K562 (cell line): ENCODE results near the gene FBXO48. TPM values are rescaled to one million over a fixed set of nuclear protein-coding genes. Genes with fewer than 3 reads are reported as not detected.

ENCODE experiments used
- ATF2 ChIP-seq: sonication (generic); formaldehyde crosslinking; IDR thresholded peaks from 2 replicates; pipeline ENCODE4 v1.8.1; 2022; ENCODE audit warnings: missing genetic modification reagents
- CEBPB ChIP-seq: fragments of 450-650 bp; IDR thresholded peaks from 2 replicates; pipeline ENCODE4 v1.6.1; 2016; ENCODE audit warnings: missing genetic modification characterization, missing compliant biosample characterization
- CEBPG ChIP-seq, 3 experiments: fragments of 200-800 bp in 1 of 3; sonication (Bioruptor generic) in 1 of 3; sonication (generic) in 1 of 3; formaldehyde crosslinking in 1 of 3; IDR thresholded peaks in 2 of 3; conservative IDR thresholded peaks in 1 of 3; 2 replicates each; pipeline versions ENCODE4 v1.6.1 to v1.8.0; 2016 to 2022; ENCODE audit warnings: missing compliant biosample characterization in 2 of 3, missing genetic modification characterization in 2 of 3, mild to moderate bottlenecking in 1 of 3, missing genetic modification reagents in 1 of 3
- CXXC5 ChIP-seq: fragments of 250-450 bp; sonication (Bioruptor Pico); IDR thresholded peaks from 2 replicates; pipeline ENCODE4 v1.8.0; 2022; ENCODE audit warnings: inconsistent platforms, mild to moderate bottlenecking, moderate library complexity
- HBP1 ChIP-seq: fragments of 450-650 bp; formaldehyde crosslinking; IDR thresholded peaks from 2 replicates; pipeline ENCODE4 v1.4.0; 2022; ENCODE audit warnings: missing genetic modification characterization
- HDGF ChIP-seq: fragments of 450-650 bp; IDR thresholded peaks from 2 replicates; pipeline ENCODE4 v1.6.1; 2016
- HINFP ChIP-seq: fragments of 450-650 bp; conservative IDR thresholded peaks from 2 replicates; pipeline ENCODE4 v1.6.1; 2016; ENCODE audit warnings: missing genetic modification characterization, low read depth, mild to moderate bottlenecking, control low read depth, missing compliant biosample characterization
- MEIS2 ChIP-seq: fragments of 450-650 bp; IDR thresholded peaks from 2 replicates; pipeline ENCODE4 v1.6.1; 2014; ENCODE audit warnings: mild to moderate bottlenecking; ENCODE audit not compliant: partially characterized antibody
- SMAD2 ChIP-seq: fragments of 150-350 bp; IDR thresholded peaks from 2 replicates; pipeline ENCODE4 v1.6.1; 2014; ENCODE audit warnings: low read depth, mild to moderate bottlenecking, low read length
- SNIP1 ChIP-seq: fragments of 450-650 bp; IDR thresholded peaks from 2 replicates; pipeline ENCODE4 v1.7.1; 2017; ENCODE audit warnings: low read depth, mild to moderate bottlenecking
- TAL1 ChIP-seq: fragments of 450-650 bp; IDR thresholded peaks from 2 replicates; pipeline ENCODE4 v1.6.1; 2016; ENCODE audit warnings: mild to moderate bottlenecking
- THAP12 ChIP-seq: fragments of 250-450 bp; sonication (Bioruptor Pico); IDR thresholded peaks from 2 replicates; pipeline ENCODE4 v1.9.0; 2021; ENCODE audit warnings: mild to moderate bottlenecking, inconsistent platforms
- ZNF263 ChIP-seq: sonication (generic); formaldehyde crosslinking; IDR thresholded peaks from 2 replicates; pipeline ENCODE4 v1.8.0; 2022; ENCODE audit warnings: mild to moderate bottlenecking, missing genetic modification reagents, borderline replicate concordance
- ZNF589 ChIP-seq: fragments of 200-800 bp; sonication (Bioruptor generic); IDR thresholded peaks from 2 replicates; pipeline ENCODE4 v1.6.1; 2016; ENCODE audit warnings: low read depth, missing genetic modification characterization, missing compliant biosample characterization
- ZNF644 ChIP-seq: fragments of 200-800 bp; sonication (Bioruptor generic); IDR thresholded peaks from 2 replicates; pipeline ENCODE4 v1.6.1; 2016; ENCODE audit warnings: low read depth, missing genetic modification characterization, missing compliant biosample characterization
- polyA plus RNA-seq, 8 experiments: library from polyadenylated mRNA; depleted of rRNA in 4 of 8; stranded (reverse) in 5 of 8; unstranded in 3 of 8; fragments of >200 nt; fragmentation: Nextera tagmentation in 2 of 8; fragmentation: Illumina TruSeq in 1 of 8; extraction: Ambion mirVana in 2 of 8; extraction: Trizol in 1 of 8; gene quantifications; 2 replicates each; pipeline versions ENCODE4 v1.2.1 to v1.2.3, GENCODE V29; 2011 to 2014; ENCODE audit warnings: inconsistent platforms in 1 of 8, missing spikeins in 1 of 8
- total RNA-seq, 7 experiments: library from RNA; depleted of rRNA in 6 of 7; stranded (reverse); fragments of >200 nt in 6 of 7; fragmentation: Illumina TruSeq in 2 of 7; extraction: Trizol in 2 of 7; gene quantifications; 2 replicates each; pipeline versions ENCODE4 v1.2.1 to v1.2.3, GENCODE V29; 2011 to 2021; ENCODE audit warnings: low replicate concordance in 1 of 7

The FBXO48 gene
- total and polyA plus RNA-seq, 9 of the 15 experiments (the other 6 are each of a cell fraction or from before 2014, with no cell fraction given): 0.36 to 1.8 (median 0.73) TPM

GRCh38 chr2:68429311-68429826, 37.7 kb downstream of the FBXO48 start (continued):
- TF ChIP-seq ATF2 (CRISPR knock-in tag): no peak
- TF ChIP-seq THAP12 (CRISPR knock-in tag): no peak
- TF ChIP-seq HBP1 (CRISPR knock-in tag): no peak
- TF ChIP-seq SNIP1: no peak
- peak; percentile 88 for TF ChIP-seq CEBPB (tag)
- no peak for TF ChIP-seq HINFP (tag)
- 0 out of 2 replicates have a peak, but pooled peaks have one; percentile 53 for TF ChIP-seq ZNF644 (tag)
- TF ChIP-seq HDGF: no peak
- TF ChIP-seq MEIS2: peak; percentile 54
- TF ChIP-seq ZNF589 (CRISPR knock-in tag): no peak
- TF ChIP-seq SMAD2: no peak
- no peak for TF ChIP-seq ZNF263 (CRISPR knock-in tag)
- 0 out of 2 replicates have a peak, but pooled peaks have one; percentile 25 for TF ChIP-seq TAL1
- peak; percentile 39; the same call in 1 of the 2 replicates for TF ChIP-seq CXXC5
- peak; percentile 65 for TF ChIP-seq CEBPG (CRISPR knock-in tag; IDR thresholded peaks at IDR 0.05)
- TF ChIP-seq CEBPG (tag; conservative IDR thresholded peaks at IDR 0.05 in 1 of 2, IDR thresholded peaks at IDR 0.05 in 1 of 2): peak; percentile 90 to 95
